ENCODE data around the gene NCBP1.

Gene NCBP1

DNA sequence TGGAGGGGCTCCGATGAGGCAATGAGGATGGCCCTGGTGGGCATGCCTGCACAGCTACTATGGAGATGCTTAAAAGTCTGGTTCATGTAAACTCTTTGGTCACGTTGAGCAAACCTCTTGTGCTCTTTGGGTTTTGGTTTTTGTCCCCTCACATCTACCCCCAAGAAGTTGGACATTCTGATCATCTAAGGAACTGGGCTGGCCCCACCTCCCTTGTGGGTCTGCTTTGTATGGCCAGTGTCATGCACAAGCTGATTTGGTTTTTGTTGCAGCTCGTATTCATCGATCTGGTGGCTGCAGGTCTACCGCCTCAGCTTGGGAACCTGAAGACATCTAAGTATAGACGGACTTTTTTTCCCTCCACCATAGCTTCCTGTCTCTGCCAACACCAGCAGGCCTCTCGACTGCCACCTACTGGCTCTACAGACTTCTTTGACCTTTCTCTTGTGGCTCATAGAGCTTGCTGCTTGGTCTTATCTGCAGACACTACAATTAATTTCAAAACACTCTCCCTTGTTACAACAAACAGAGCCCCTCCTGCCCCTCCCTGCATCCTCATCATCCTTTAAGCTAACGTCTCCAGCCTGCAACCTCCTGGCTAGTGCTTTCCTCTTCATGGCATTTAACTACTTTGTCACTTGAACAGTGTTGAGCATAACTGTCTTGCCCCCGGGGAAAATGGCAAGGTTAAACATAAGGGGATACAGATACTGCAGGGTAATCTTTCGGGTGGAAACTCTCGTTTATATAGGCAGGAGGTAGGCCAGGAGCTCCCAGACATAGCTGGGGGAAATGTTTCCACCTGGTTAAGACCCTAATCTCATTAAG is 34.9 kb upstream of the NCBP1 start:
- DNase-seq (ENCODE audit: low read depth): peak; percentile 81
- no peak overlapping the region for H3K4me3 ChIP-seq (ENCODE audit: low read length)
- TF ChIP-seq CTCF (IDR thresholded peaks at IDR 0.05; ENCODE audit: insufficient read depth, low read depth, low read length, missing control alignments): peak; percentile 97

DNA sequence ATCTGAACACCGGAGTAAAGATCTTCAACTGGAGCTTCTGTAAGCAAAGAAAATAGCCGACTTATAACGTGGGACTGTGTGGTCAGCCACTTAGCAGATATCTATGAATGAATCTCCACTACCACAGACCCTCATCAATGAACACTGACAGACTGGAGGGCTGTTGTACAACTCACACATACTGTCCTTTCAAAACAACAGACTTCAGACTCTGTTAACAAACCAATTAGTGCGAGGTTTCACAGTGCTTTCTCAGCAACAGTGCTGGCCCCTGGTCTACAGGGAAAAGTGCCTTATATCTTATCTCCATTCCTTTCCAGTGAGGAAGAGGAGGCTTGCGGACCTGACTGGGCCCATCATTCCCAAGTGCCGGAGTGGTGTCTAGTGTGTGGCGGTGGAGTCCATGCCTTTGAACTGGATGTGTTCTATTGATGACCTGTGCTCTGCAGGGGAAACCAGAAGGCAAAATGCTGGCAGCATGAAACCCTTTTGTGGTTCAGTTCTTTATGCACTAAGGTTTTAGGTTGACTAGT is 34.2 kb upstream of the NCBP1 start:
- no peak for DNase-seq (ENCODE audit: low read depth)
- no peak for TF ChIP-seq CTCF (IDR thresholded peaks at IDR 0.05; ENCODE audit: insufficient read depth, low read depth, low read length, missing control alignments)
- H3K4me3 ChIP-seq (ENCODE audit: low read length): no peak overlapping the region

DNA sequence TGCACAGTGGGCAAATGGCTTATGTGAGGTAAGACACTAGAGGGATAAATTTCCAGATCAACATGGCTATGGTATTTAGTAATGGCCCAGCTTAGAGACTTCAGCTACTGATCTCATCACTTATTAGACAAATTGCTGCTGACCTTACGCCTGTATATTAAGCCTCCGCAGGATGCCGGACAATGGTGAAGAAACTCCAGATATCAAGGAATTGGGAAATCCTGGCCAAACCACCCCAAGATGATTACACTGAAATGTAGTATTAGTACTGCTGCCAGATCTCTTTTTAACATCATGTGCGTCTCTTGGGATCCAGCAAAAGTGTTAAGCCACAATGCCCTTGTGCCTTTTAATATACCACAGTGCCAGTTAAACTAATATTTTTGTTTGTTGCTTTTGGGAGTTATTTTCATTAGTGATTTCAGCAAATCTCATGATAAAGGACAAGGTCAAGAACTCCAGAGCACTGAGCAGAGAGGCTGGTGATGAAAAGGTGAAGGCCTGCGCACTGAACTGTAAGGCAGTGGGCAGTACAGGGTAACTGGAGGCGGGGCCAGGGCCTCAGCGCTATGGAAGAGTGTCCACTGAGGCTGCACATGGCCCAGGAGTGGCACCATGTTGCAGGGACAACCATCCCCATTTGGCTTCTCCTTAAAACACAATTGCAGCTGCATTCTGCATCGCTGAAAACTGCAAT is 32.9 kb upstream of the NCBP1 start:
- no peak for TF ChIP-seq CTCF (IDR thresholded peaks at IDR 0.05; ENCODE audit: insufficient read depth, low read depth, low read length, missing control alignments)
- no peak overlapping the region for H3K4me3 ChIP-seq (ENCODE audit: low read length)
- no peak for DNase-seq (ENCODE audit: low read depth)

- H3K4me3 ChIP-seq (ENCODE audit: low read length): no peak overlapping the region
- no peak for TF ChIP-seq CTCF (IDR thresholded peaks at IDR 0.05; ENCODE audit: insufficient read depth, low read depth, low read length, missing control alignments)
- DNase-seq (ENCODE audit: low read depth): no peak
These were observed 32.3 kb upstream of the NCBP1 start for GRCh38 chr9:97601228-97601898.

- H3K4me3 ChIP-seq (ENCODE audit: low read length): no peak overlapping the region
- no peak for TF ChIP-seq CTCF (IDR thresholded peaks at IDR 0.05; ENCODE audit: insufficient read depth, low read depth, low read length, missing control alignments)
- DNase-seq (ENCODE audit: low read depth): no peak
These were observed 31.2 kb upstream of the NCBP1 start for GRCh38 chr9:97602430-97602829.

GRCh38 chr9:97604901-97605645 is 28.5 kb upstream of the NCBP1 start:
- no peak for DNase-seq (ENCODE audit: low read depth)
- no peak overlapping the region for H3K4me3 ChIP-seq (ENCODE audit: low read length)
- no peak for TF ChIP-seq CTCF (IDR thresholded peaks at IDR 0.05; ENCODE audit: insufficient read depth, low read depth, low read length, missing control alignments)

Measured in epithelial cell of esophagus (primary cell).